ENCODE data around the gene H2AZ1. TPM values are rescaled to one million over a fixed set of nuclear protein-coding genes. Genes with fewer than 3 reads are reported as not detected.

The H2AZ1 gene
- total and polyA plus RNA-seq, 9 of the 15 experiments (the other 6 are each of a cell fraction or from before 2014, with no cell fraction given) = 605 to 4,380 (median 768) TPM

DNA sequence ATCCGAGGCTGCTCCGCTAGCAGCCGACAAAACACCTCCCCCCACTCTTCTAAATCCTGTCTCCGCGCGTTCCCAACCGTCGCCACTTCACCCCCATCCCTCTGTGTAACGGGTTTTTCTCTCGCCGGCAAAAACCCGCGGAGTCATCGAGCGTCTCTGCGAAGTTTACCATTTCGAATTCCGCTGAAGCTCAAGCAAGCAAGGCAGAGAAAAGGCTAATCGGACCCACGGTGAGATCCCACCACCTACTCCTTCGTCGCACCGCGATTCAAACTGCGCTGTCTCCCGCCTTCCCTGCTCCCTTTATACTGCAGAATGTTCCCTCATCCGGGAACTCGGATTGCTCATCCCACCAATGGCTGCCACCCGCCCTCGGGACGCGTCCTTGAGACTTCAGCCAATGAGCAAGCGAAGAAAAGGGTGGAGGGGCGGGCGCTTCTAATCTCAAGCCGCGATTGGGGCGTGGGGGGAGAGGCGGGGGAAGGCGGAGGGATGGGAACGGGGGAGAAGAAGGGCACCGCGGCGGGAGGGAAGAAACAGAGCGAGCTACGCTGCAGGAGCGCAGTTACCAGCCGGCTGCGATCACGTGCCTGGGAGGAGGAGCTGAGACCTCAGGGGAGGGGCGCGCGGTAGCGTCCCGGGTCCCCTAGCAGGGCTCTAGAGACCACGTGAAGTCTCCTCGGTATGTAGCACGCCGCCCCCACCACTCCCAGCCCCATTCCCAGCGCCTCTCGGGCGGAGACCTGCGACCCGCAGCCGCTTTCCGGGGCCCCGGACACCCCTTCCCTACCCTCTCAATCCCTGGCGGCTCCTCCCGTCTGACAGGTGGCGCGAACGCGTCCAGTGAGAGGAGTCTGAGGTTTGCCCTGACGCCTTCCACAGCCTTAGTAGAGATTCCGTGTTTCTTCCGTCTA, at the start of gene H2AZ1 (continued):
- TF ChIP-seq GTF2F1 (IDR thresholded peaks at IDR 0.05; ENCODE audit: low read depth, low read length) (peak; percentile 94), SRF (CRISPR knock-in tag; IDR thresholded peaks at IDR 0.05) (no peak), CXXC5 (CRISPR knock-in tag; IDR thresholded peaks at IDR 0.05) (peak; percentile 90), ZNF3 (CRISPR knock-in tag; IDR thresholded peaks at IDR 0.05) (no peak), PHF20 (IDR thresholded peaks at IDR 0.05; ENCODE audit: partially characterized antibody) (peak; percentile 34), SMAD4 (CRISPR knock-in tag; conservative IDR thresholded peaks at IDR 0.05) (peak; percentile 18), ZFPM2 (CRISPR knock-in tag; IDR thresholded peaks at IDR 0.05) (0 out of 2 replicates have a peak, but pooled peaks have one; percentile 35), HMG20B (CRISPR knock-in tag; IDR thresholded peaks at IDR 0.05) (no peak; the same call in 1 of the 2 replicates), FOXJ3 (CRISPR knock-in tag; IDR thresholded peaks at IDR 0.05) (no peak), KDM4B (IDR thresholded peaks at IDR 0.05; ENCODE audit: borderline replicate concordance in 2 of 2, low read depth in 1 of 2) (no peak), ZNF217 (CRISPR knock-in tag; IDR thresholded peaks at IDR 0.05) (no peak), ZC3H11A (IDR thresholded peaks at IDR 0.05; ENCODE audit: low read depth, low read length) (no peak), DDX20 (tag; IDR thresholded peaks at IDR 0.05; ENCODE audit: low read depth) (no peak), NONO (IDR thresholded peaks at IDR 0.05; ENCODE audit: low read depth in 2 of 2, low read length in 1 of 2) (peak; percentile 11 to 89; a peak in 2 of 4 replicates), PTRF (tag; IDR thresholded peaks at IDR 0.05) (no peak), ZNF23 (CRISPR knock-in tag; IDR thresholded peaks at IDR 0.05) (no peak), TAF1 (IDR thresholded peaks at IDR 0.05; ENCODE audit: control insufficient read depth, extremely low read depth, insufficient read depth, low read length, severe bottlenecking) (peak; percentile 97), KAT8 (IDR thresholded peaks at IDR 0.05; ENCODE audit: low read depth) (no peak), HNRNPK (IDR thresholded peaks at IDR 0.05; ENCODE audit: low read depth, low read length, poor library complexity, severe bottlenecking) (no peak), ZNF175 (CRISPR knock-in tag; IDR thresholded peaks at IDR 0.05; ENCODE audit: low read depth) (peak; percentile 28; the same call in 1 of the 2 replicates), SRSF3 (IDR thresholded peaks at IDR 0.05; ENCODE audit: insufficient read depth, low read length) (0 out of 2 replicates have a peak, but pooled peaks have one; percentile 61)
- TF ChIP-seq, protein P1, sequence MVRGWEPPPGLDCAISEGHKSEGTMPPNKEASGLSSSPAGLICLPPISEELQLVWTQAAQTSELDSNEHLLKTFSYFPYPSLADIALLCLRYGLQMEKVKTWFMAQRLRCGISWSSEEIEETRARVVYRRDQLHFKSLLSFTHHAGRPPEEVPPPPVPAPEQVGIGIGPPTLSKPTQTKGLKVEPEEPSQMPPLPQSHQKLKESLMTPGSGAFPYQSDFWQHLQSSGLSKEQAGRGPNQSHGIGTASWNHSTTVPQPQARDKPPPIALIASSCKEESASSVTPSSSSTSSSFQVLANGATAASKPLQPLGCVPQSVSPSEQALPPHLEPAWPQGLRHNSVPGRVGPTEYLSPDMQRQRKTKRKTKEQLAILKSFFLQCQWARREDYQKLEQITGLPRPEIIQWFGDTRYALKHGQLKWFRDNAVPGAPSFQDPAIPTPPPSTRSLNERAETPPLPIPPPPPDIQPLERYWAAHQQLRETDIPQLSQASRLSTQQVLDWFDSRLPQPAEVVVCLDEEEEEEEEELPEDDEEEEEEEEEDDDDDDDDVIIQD (CRISPR knock-in tag; IDR thresholded peaks at IDR 0.05) = no peak
- TF ChIP-seq, protein P2, sequence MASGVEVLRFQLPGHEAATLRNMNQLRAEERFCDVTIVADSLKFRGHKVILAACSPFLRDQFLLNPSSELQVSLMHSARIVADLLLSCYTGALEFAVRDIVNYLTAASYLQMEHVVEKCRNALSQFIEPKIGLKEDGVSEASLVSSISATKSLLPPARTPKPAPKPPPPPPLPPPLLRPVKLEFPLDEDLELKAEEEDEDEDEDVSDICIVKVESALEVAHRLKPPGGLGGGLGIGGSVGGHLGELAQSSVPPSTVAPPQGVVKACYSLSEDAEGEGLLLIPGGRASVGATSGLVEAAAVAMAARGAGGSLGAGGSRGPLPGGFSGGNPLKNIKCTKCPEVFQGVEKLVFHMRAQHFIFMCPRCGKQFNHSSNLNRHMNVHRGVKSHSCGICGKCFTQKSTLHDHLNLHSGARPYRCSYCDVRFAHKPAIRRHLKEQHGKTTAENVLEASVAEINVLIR (CRISPR knock-in tag; IDR thresholded peaks at IDR 0.05) = no peak
- TF ChIP-seq, protein P3, sequence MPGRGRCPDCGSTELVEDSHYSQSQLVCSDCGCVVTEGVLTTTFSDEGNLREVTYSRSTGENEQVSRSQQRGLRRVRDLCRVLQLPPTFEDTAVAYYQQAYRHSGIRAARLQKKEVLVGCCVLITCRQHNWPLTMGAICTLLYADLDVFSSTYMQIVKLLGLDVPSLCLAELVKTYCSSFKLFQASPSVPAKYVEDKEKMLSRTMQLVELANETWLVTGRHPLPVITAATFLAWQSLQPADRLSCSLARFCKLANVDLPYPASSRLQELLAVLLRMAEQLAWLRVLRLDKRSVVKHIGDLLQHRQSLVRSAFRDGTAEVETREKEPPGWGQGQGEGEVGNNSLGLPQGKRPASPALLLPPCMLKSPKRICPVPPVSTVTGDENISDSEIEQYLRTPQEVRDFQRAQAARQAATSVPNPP (IDR thresholded peaks at IDR 0.05; ENCODE audit: borderline replicate concordance, insufficient read depth, insufficient read length) = no peak

Data from K562 (cell line).